Measurements from ENCODE around the gene CAMTA1.

Gene CAMTA1

GRCh38 chr1:7733276-7733675 lies 948.0 kb downstream of the CAMTA1 start:
- no peak overlapping the region for H3K4me3 ChIP-seq (ENCODE audit: control insufficient read depth, low read depth, low read length)
- no peak for DNase-seq (ENCODE audit: low read depth)
- no peak for TF ChIP-seq CTCF (IDR thresholded peaks at IDR 0.05; ENCODE audit: control insufficient read depth, insufficient read depth, low read depth, low read length, missing control alignments)

GRCh38 chr1:7738044-7738443 lies 952.8 kb downstream of the CAMTA1 start:
- no peak overlapping the region for H3K4me3 ChIP-seq (ENCODE audit: control insufficient read depth, low read depth, low read length)
- DNase-seq (ENCODE audit: low read depth): no peak
- TF ChIP-seq CTCF (IDR thresholded peaks at IDR 0.05; ENCODE audit: control insufficient read depth, insufficient read depth, low read depth, low read length, missing control alignments): no peak

GRCh38 chr1:7743346-7743745 lies 958.1 kb downstream of the CAMTA1 start:
- no peak for TF ChIP-seq CTCF (IDR thresholded peaks at IDR 0.05; ENCODE audit: control insufficient read depth, insufficient read depth, low read depth, low read length, missing control alignments)
- no peak for DNase-seq (ENCODE audit: low read depth)
- H3K4me3 ChIP-seq (ENCODE audit: control insufficient read depth, low read depth, low read length): no peak overlapping the region

GRCh38 chr1:7744882-7745281 lies 959.6 kb downstream of the CAMTA1 start:
- TF ChIP-seq CTCF (IDR thresholded peaks at IDR 0.05; ENCODE audit: control insufficient read depth, insufficient read depth, low read depth, low read length, missing control alignments): no peak
- no peak overlapping the region for H3K4me3 ChIP-seq (ENCODE audit: control insufficient read depth, low read depth, low read length)
- no peak for DNase-seq (ENCODE audit: low read depth)

GRCh38 chr1:7745783-7746182 lies 960.5 kb downstream of the CAMTA1 start:
- TF ChIP-seq CTCF (IDR thresholded peaks at IDR 0.05; ENCODE audit: control insufficient read depth, insufficient read depth, low read depth, low read length, missing control alignments): no peak
- DNase-seq (ENCODE audit: low read depth): no peak
- no peak overlapping the region for H3K4me3 ChIP-seq (ENCODE audit: control insufficient read depth, low read depth, low read length)

GRCh38 chr1:7747605-7748004 lies 962.4 kb downstream of the CAMTA1 start:
- TF ChIP-seq CTCF (IDR thresholded peaks at IDR 0.05; ENCODE audit: control insufficient read depth, insufficient read depth, low read depth, low read length, missing control alignments): no peak
- no peak for DNase-seq (ENCODE audit: low read depth)
- H3K4me3 ChIP-seq (ENCODE audit: control insufficient read depth, low read depth, low read length): no peak overlapping the region

- TF ChIP-seq CTCF (IDR thresholded peaks at IDR 0.05; ENCODE audit: control insufficient read depth, insufficient read depth, low read depth, low read length, missing control alignments): no peak
- DNase-seq (ENCODE audit: low read depth): no peak
- H3K4me3 ChIP-seq (ENCODE audit: control insufficient read depth, low read depth, low read length): no peak overlapping the region
Observed at GRCh38 chr1:7749126-7749525, 963.9 kb downstream of the CAMTA1 start.

Data from AG09309 (cell line).